NCI-H748 treated with DMSO at 0.1 percent for 48 hours (cell line): ENCODE data around the gene CYP26B1.

Experiments used
- DNase-seq: peaks from one replicate; lab custom pipeline; 2025; lab: John Stamatoyannopoulos, UW

Gene CYP26B1

GRCh38 chr2:72147303-72147971 is at the start of gene CYP26B1:
CYP26B1 (minus strand) TSS chr2:72147862; CDS start chr2:72147834, 28 bp downstream.
- DNase-seq: no peak

- DNase-seq: no peak
Observed at GRCh38 chr2:72193723-72194122, 46.1 kb upstream of the CYP26B1 start.

GRCh38 chr2:72191441-72191840 is 43.8 kb upstream of the CYP26B1 start:
- no peak for DNase-seq

- no peak for DNase-seq
Observed at GRCh38 chr2:72185206-72185605, 37.5 kb upstream of the CYP26B1 start.

GRCh38 chr2:72183466-72183865 is 35.8 kb upstream of the CYP26B1 start:
- DNase-seq: no peak

- no peak for DNase-seq
Observed at GRCh38 chr2:72183016-72183415, 35.4 kb upstream of the CYP26B1 start.

- DNase-seq: no peak
Observed at GRCh38 chr2:72182547-72182946, 34.9 kb upstream of the CYP26B1 start.

GRCh38 chr2:72181616-72182015 is 34.0 kb upstream of the CYP26B1 start:
- DNase-seq: no peak

GRCh38 chr2:72180351-72180750 is 32.7 kb upstream of the CYP26B1 start:
- DNase-seq: no peak

- no peak for DNase-seq
Observed at GRCh38 chr2:72178551-72178950, 30.9 kb upstream of the CYP26B1 start.

GRCh38 chr2:72176281-72176680 is 28.6 kb upstream of the CYP26B1 start:
- no peak for DNase-seq

GRCh38 chr2:72175636-72176035 is 28.0 kb upstream of the CYP26B1 start:
- DNase-seq: no peak

GRCh38 chr2:72173640-72174321 is 26.1 kb upstream of the CYP26B1 start:
- no peak for DNase-seq

- DNase-seq: no peak
Observed at GRCh38 chr2:72172478-72172877, 24.8 kb upstream of the CYP26B1 start.

GRCh38 chr2:72166279-72166678 is 18.6 kb upstream of the CYP26B1 start:
- no peak for DNase-seq

- no peak for DNase-seq
Observed at GRCh38 chr2:72165792-72166191, 18.1 kb upstream of the CYP26B1 start.

GRCh38 chr2:72162574-72162973 is 14.9 kb upstream of the CYP26B1 start:
- DNase-seq: no peak

GRCh38 chr2:72159211-72159993 is 11.7 kb upstream of the CYP26B1 start:
- no peak for DNase-seq

- no peak for DNase-seq
Observed at GRCh38 chr2:72157871-72158771, 10.5 kb upstream of the CYP26B1 start.

- DNase-seq: no peak
Observed at GRCh38 chr2:72156872-72157271, 9.2 kb upstream of the CYP26B1 start.

GRCh38 chr2:72155737-72156136 is 8.1 kb upstream of the CYP26B1 start:
- no peak for DNase-seq

- DNase-seq: no peak
Observed at GRCh38 chr2:72155151-72155550, 7.5 kb upstream of the CYP26B1 start.
